RKO (cell line): ENCODE measurements around the gene PTPN1.
"Not testable (repeated sequence)": the region's sequence is repeated elsewhere in the genome, so short reads cannot be mapped to it uniquely, and the experiment has no call there.

Source experiments
- DNase-seq: peaks from one replicate; pipeline ENCODE4 v3.0.0-alpha.2; 2016; ENCODE audit warnings: low spot score

PTPN1 gene

GRCh38 chr20:50509923-50510705 is at the start of gene PTPN1:
Gene PTPN1, plus strand, starts transcription at chr20:50510383. Its CDS starts 145 bp downstream, at chr20:50510528.
- peak; percentile 100 for DNase-seq

DNA sequence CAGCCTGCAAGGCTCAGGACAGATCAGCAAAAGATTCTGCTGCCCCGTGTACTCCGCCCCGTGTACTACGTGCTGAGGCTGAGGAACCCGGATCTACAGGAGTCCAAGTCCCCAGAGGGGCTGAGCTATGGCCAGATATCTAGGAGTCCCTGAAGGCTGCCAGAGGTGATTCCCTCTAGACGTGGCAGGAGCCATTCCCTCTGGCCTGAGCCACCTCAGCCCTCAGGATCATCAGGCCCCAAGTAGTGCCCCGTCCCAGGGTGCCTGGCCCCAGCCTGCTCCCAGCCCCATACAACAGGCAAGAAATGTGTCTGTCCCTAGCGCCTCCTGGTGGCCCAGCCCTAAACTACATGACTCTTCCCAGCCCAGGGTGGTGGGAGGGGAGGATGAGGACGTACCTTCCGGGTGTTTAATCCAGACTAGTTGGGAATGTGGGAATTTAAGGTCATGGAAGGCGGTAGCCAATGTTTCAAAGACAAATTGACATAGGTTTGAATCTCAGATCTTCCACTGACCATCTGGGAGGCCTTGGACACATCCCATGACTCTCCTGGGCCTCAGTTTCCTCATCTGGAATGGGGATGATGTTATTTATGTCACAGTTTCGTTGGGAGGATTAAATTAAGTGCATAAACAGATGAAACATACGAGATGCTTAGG is 49.4 kb upstream of the PTPN1 start:
- DNase-seq: peak; percentile 45

DNA sequence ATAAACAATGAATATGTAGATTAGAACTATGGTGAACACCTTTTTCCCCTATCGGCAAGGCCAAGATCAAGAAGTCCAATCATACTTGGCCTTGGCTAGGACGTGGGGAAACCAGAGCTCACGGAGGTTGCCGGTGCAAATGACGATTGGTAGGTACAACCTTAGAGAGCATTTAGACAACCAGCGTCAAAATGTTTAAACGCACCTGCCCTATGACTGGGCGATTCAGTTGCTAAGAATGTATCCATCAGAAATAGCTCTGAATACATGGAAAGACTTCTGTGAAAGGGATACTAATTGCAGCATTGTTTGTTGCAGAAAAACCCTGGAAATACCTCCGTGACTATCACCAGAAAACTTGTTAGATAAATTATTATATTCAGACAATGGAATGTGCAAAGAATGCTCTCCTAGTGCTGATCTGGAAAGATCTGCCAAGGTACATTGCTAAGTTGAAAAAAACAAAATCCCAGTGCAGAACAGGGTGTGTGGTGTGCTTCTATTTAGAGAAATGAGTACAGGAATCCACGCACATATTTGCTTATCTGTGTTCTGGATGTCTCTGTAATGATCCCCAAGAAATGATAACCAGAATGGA is 48.0 kb upstream of the PTPN1 start:
- DNase-seq: no peak

GRCh38 chr20:50464026-50464724 is 46.0 kb upstream of the PTPN1 start:
- DNase-seq: peak; percentile 76

DNA sequence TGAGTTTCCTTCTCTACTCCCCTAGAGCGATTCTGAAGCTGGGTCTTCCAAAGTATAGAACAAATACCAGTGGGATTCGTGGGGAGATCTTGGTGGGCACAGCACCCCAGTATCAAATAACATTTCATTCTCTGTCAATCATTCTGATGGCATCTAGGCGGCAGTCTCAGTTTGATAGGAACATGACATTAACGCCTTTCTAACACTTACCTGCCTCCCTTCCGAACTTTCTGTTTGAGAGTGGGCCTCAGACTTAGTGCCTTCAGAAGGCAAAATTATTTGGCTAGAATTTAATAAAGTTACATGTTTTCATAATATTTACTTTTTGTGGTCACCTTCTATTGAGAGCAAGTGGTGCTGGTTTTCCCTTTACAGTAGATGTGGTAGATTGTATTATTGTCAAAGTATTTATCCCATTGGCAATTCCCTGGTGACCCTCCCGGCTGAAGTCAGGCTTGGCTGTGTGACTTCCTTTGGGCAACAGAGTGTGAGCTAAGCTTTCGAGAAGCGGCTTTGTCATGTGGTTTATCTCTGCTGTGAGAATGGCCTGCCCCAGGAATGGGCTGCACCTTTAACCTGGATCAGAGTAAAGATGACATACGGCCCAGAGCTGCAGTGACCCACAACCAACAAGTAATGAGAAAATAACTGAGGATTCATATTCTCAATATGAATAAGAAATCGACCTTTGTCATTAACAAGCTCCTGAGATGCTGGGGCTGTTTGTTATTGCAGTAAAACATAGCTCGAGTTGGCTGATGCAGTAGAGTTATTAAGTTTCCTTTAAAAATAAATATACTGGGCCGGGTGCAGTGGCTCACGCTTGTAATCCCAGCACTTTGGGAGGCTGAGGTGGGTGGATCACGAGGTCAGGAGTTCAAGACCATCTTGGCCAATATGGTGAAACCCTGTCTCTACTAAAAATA is 45.2 kb upstream of the PTPN1 start:
- DNase-seq: no peak

DNA sequence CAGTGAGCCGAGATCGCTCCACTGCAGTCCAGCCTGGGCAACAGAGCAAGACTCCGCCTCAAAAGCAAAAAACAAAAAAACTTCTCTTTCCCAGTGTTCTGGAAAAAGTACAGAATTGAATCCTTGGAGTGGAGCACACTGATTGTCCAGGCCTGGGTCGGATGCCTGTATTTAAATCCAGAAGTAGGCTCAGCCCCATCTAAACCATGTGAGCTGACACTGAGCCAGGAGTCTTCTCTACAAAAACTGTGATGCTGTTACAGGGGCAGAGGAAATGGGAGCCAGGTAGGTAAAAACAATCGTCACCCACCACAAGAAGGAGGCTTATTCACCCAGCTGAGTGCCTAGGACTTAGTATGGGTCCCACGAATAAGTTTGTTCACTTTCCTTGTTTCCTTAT is 43.0 kb upstream of the PTPN1 start:
- no peak for DNase-seq

DNA sequence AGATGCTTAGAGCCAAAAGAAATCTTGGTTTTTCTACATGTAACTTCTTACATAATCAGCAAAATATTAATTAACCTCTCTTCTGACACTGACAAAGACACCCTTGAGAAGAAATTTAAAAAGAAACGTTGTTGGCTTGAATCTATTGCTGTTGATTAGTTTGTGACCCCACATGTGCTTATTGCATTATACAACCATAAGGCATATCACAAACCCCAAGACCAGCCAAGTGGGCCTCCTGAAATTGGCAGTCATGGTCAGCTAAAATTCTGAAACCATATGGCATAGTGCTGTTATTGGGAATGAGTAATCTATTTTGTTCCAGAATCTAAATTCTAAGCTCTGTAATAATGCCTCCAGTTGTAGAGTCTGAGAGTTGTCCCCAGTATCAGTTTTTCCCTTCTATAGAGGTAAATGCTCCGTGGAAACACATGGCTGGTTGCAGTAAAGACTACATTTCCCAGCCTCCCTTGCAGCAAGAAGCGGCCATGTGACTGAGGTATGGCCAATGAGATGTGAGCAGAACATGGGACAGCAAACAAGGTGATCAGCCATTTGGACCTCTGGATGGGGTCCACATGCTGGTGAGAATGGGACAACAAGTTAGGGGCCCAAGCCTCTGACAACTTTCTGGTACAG is 42.3 kb upstream of the PTPN1 start:
- DNase-seq: peak; percentile 44

DNA sequence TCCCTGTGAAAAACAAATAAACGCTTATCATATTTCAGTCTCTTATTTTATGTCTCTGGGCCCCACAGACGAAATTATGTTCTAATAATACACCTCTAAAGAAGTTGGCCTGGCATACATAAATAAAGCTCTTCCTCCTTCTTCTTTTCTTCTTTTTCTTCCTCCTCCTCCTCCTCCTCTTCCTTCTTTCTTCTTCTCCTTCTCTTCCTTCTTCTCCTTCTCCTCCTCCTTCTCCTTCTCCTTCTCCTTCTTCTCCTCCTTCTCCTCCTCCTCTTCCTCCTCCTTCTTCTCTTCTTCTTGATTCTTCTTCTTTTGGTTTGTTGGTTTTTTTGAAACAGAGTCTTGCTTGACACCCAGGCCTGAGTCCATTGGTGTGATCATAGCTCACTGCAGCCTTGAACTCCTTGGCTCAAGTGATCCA is 41.8 kb upstream of the PTPN1 start:
- DNase-seq: no peak

DNA sequence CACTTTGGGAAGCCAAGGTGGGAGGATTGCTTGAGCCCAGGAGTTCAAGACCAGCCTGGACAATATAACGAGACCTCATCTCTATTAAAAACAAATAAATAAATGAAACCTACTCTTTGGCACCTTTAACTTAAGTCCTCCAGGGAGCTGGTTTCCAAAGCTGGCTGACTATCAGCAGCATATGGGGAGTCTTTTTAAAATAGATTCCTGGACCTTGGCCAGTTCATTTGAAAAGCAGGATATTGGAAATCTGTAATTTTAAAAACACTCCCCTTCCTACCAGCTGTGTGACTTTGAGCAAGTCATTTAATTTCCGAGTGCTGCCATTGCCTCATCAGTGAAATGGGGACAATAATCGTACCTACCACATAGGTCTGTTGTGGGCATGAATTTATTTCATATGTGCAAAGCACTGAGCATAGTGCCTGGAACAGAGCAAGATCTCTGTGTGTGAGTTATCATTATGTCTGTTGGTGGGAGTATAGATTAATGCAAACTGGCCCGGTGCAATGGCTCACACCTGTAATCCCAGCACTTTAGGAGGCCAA is 40.9 kb upstream of the PTPN1 start:
- no peak for DNase-seq

DNA sequence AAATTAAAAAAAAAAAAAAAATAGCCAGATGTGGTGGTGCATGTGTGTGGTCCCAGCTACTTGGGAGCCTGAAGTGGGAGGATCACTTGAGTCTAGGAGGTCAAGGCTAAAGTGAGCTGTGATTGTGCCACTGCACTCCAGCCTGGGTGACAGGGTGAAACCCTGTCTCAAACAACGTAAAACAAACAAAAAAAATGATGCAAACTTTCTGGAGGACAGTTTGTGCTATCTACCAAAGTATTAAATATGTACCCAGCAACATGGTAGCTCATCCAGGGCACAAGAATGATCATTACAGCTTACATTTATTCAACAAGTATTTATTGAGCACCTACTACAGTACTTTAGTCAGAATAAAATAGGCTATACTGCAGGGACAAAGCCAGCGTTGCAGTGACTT is 40.4 kb upstream of the PTPN1 start:
- DNase-seq: no peak

- no peak for DNase-seq
Observed at GRCh38 chr20:50470264-50470858, 39.8 kb upstream of the PTPN1 start.

DNA sequence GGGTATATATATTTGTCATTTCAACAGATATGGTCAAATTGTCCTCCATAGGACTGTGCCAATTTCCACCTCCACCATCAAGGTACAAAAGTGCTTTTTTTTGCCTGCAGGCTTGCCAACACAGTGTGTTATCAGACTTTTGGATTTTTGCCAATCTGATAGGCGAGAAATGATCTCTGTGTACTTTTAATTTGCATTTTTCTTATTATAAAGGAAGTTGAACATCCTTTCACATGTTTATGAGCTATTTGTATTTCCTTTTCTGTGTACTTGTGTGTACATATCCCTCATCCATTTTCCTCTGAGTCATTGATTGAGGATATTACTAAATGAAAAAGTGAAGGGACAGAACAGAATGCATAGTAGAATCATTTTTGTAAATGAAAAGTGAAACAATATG is 39.0 kb upstream of the PTPN1 start:
- no peak for DNase-seq

DNA sequence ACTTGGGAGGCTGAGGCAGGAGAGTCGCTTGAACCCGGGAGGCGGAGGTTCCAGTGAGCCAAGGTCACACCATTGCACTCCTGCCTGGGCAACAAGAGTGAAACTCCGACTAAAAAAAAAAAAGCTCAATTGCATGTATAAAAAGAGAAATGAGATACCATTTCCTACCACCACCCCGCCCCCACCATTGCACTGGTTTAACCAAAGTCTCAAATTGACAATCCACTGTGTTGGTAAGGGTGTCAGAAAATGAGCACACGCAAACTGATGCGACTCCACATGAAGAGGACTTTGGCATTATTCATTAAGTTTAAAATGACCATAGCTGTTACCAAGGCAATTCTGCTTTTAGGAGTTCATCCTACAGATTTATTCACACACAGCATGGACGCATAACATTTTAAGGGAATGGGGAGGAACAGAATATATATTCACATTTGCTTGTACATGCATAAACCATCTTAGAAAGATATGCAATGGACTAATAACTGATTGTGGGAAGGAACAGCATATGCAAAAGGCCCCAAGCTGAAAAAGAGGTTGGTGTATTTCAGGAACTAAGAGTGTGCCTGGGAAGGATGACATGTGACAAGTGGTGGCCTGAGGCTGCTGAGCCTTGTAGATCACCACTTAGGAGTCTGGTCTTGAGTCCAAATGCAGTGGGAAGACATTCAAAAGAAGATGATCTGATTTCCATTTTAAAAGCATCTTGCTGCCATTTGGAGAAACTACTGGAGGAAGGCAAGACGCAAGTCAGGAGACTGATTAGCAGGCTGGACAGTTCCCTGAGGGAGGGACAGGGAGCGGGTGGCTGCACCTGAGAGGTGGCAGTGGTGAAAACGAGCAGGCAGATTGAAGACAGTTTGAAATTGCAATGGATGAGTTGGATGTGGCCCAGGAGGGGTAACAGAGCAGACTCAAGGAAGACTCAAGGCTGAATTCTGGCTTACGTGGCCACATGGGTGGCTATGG is 37.2 kb upstream of the PTPN1 start:
- no peak for DNase-seq

DNA sequence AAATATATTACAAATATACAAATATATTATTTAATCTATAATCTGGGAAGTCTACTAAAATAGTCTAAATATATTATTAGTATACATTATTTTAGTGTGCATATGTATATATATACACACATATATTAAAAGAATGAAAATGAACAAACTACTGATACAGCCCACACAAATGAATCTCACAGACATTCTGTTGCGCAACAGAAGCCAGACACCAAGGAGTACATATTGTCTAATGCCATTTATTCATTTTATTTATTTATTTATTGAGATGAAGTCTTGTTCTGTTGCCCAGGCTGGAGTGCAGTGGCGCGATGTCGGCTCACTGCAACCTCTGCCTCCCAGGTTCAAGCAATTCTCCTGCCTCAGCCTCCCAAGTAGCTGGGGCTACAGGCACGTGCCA is 35.8 kb upstream of the PTPN1 start:
- DNase-seq: not testable (repeated sequence)

DNA sequence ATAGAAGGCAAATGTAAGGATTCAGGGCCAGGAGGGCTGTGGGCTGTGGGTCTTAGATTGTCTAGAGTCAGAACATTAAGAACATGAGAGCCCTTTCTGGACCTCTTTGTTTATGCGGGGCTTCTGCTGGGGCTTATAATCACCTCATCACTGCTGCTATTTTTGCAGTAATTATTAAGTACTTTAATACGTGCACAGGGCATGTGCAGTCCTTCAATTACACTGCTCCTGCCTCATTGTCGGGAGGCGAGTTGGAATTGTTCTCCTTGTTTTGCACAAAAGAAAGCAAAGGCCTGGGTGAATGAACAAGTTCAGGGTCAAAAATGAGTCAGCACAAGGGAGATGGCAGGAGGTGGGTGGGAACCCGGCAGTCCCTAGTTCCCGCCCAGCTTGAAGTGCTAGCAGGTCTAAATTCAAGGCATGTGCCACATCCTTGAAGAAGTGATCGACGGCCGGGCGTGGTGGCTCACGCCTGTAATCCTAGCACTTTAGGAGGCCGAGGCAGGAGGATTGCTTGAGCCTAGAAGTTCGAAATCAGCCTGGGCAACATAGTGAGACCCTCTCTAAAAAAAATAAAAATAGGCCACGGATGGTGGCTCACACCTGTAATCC is 34.4 kb upstream of the PTPN1 start:
- no peak for DNase-seq

DNA sequence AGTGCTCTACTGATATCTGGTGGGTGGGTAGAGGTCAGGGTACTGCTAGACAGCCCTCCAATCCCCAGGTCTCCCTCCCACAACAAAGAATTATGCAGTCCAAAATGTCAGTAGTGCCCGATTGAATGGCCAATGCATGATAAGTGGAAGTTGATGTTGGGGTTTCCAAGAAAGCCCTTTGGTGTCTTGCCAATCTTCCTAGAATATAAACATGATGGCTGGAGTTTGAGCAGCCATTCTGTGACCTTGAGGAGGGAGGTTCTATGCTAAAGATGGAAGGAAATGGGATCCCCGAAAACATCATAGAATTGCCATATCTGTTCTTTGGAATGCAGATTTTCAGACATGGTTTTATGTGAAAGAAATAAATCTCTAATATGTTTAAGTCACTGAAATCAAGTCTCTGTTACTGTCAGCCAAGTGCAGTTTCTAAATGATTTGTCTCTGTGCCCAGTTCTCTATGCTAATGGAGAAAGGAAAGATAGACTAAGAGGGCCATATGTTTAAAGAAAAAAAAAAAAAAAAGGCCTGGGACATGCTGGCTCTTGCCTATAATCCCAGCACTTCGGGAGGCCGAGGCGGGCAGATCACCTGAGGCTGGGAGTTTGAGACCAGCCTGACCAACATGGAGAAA is 32.8 kb upstream of the PTPN1 start:
- no peak for DNase-seq

GRCh38 chr20:50478162-50478990 is 31.8 kb upstream of the PTPN1 start:
- DNase-seq: peak; percentile 81
